Left renal pelvis (tissue), 4 donors: ENCODE data around the gene PPP1R12B. TPM values are rescaled to one million over a fixed set of nuclear protein-coding genes. Genes with fewer than 3 reads are reported as not detected.
A peak's percentile ranks its signal among the peaks of the same experiment; 100 is the strongest.
"Not testable (repeated sequence)": the region's sequence is repeated elsewhere in the genome, so short reads cannot be mapped to it uniquely, and the experiment has no call there.

Experiments used
- DNase-seq, 4 donors: peaks; one replicate each; pipeline ENCODE4 v3.0.0-alpha.2; 2013; ENCODE audit warnings: low read depth in 4 of 4, low spot score in 3 of 4
- polyA plus RNA-seq, 4 donors: library from polyadenylated mRNA; unstranded; fragments of 120-200 nt; gene quantifications; one replicate each; pipeline ENCODE4 v1.2.1, GENCODE V29; 2013; ENCODE audit not compliant: insufficient read length in 4 of 4

The PPP1R12B gene
- polyA plus RNA-seq, 4 donors: 17.1 to 85.4 (median 23.1) TPM

GRCh38 chr1:202520857-202521216 lies 172.3 kb downstream of the PPP1R12B start:
- not testable (repeated sequence) for DNase-seq

GRCh38 chr1:202521484-202521883 lies 173.0 kb downstream of the PPP1R12B start:
- not testable (repeated sequence) for DNase-seq

- no peak for DNase-seq
Observed at GRCh38 chr1:202521886-202522285, 173.4 kb downstream of the PPP1R12B start.

- not testable (repeated sequence) for DNase-seq
Observed at GRCh38 chr1:202526056-202526455, 177.6 kb downstream of the PPP1R12B start.

GRCh38 chr1:202528096-202528722 lies 179.7 kb downstream of the PPP1R12B start:
- not testable (repeated sequence) for DNase-seq

GRCh38 chr1:202530686-202531085 lies 182.2 kb downstream of the PPP1R12B start:
- not testable (repeated sequence) for DNase-seq

GRCh38 chr1:202531472-202531811 lies 182.9 kb downstream of the PPP1R12B start:
- DNase-seq: no peak

GRCh38 chr1:202531812-202532616 lies 183.5 kb downstream of the PPP1R12B start:
- not testable (repeated sequence) for DNase-seq

GRCh38 chr1:202539166-202539574 lies 190.7 kb downstream of the PPP1R12B start:
- peak in 3 of 4 donors; percentile 24 to 30 (median 26) for DNase-seq

- not testable (repeated sequence) for DNase-seq
Observed at GRCh38 chr1:202539583-202539982, 191.1 kb downstream of the PPP1R12B start.

- no peak for DNase-seq
Observed at GRCh38 chr1:202540014-202540413, 191.5 kb downstream of the PPP1R12B start.

GRCh38 chr1:202540448-202540847 lies 191.9 kb downstream of the PPP1R12B start:
- DNase-seq: no peak

- not testable (repeated sequence) for DNase-seq
Observed at GRCh38 chr1:202540858-202541257, 192.4 kb downstream of the PPP1R12B start.

GRCh38 chr1:202542415-202542814 lies 193.9 kb downstream of the PPP1R12B start:
- not testable (repeated sequence) for DNase-seq

- DNase-seq: not testable (repeated sequence)
Observed at GRCh38 chr1:202543537-202543936, 195.0 kb downstream of the PPP1R12B start.

GRCh38 chr1:202544766-202545449 lies 196.4 kb downstream of the PPP1R12B start:
- DNase-seq: not testable (repeated sequence)

- DNase-seq: not testable (repeated sequence)
Observed at GRCh38 chr1:202545647-202546303, 197.3 kb downstream of the PPP1R12B start.

- DNase-seq: not testable (repeated sequence)
Observed at GRCh38 chr1:202546377-202546776, 197.9 kb downstream of the PPP1R12B start.

GRCh38 chr1:202546796-202547195 lies 198.3 kb downstream of the PPP1R12B start:
- not testable (repeated sequence) for DNase-seq

GRCh38 chr1:202547215-202547614 lies 198.7 kb downstream of the PPP1R12B start:
- no peak for DNase-seq

- not testable (repeated sequence) for DNase-seq
Observed at GRCh38 chr1:202550088-202550487, 201.6 kb downstream of the PPP1R12B start.
